GM19035 (cell line): ENCODE results near the gene LSP1.

ENCODE experiments used
- ATAC-seq: cut with Tn5 transposase; IDR thresholded peaks from one replicate; pipeline ENCODE4 v1.9.1; 2021; ENCODE audit not compliant: unreplicated experiment

LSP1 gene

GRCh38 chr11:1888811-1889210 lies 35.9 kb downstream of the LSP1 start:
- no peak for ATAC-seq

DNA sequence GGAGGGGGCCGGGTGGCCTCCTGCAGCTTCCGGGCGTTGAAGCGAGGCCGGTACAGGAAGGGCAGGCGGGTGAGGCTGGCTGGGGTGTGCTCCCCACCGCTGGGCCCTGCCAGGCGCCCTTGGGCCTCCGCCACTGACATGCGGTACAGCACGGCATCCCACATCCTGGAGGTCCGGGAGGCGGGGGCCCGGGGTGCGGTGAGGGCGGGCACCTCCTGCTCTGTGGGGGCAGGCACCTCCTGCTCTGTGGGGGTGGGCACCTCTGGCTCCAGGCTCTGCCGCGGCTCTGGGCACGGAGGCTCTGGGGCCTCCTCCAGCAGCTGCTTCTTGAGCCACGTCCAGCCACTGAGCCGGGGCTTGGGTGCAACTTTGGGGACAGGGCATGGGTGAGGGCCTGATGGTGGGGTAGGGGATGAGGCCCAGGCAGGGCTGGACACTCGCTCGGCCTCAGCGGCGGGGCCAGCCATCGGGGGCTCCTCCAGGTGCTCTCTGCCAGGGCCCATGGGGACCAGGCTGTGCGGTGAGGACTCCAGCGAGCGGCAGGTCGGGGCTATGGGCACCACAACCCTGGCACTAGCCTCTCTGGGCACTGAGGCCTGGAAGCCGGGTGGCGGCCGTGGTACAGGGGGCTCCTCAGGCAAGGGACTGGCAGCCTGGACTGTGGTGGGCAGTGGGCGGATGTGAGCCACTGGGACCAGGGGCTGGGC lies 36.5 kb downstream of the LSP1 start:
- ATAC-seq, result no peak

- ATAC-seq, result no peak
Measured at GRCh38 chr11:1889941-1890855, 37.3 kb downstream of the LSP1 start.

- ATAC-seq, result no peak
Measured at GRCh38 chr11:1890856-1891830, 38.3 kb downstream of the LSP1 start.

DNA sequence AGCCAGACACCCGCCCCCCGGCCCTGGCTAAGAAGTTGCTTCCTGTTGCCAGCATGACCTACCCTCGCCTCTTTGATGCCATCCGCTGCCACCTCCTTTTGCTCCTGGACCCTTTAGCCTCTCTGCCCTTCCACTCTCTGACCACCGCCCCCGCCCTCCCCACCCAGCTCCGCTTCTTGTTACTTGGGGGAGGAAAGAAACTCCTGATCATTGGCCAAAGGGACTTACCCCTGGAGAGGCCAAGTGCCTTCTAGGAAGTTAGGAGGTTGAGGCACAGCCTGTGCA lies 38.9 kb downstream of the LSP1 start, which contains the start of gene PRR33:
Gene PRR33 (minus strand): TSS at position 65 of the 285 bp plus-strand sequence. CDS start 1,311 bp downstream, outside the sequence.
- ATAC-seq, result no peak

DNA sequence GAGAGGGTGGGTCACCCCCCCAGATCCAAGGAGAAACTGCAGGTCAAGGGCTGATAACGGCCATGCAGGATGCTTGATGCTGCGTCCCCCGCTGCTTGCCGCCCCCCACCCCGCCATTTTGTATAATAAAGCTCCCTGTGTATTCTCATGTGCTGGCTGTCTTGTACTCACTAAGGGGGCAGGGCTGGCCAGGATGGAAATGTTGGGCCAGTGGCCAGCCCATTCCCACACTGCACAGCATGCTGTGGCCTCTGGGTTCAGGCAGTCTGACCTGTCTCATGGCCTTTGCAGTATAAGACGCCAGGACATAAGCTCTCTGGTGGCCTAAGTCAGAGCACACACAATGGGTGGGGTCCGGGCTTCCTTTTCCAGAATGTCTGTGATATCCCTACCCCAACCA lies 39.2 kb downstream of the LSP1 start:
- ATAC-seq, result no peak

- no peak for ATAC-seq
Measured at GRCh38 chr11:1892558-1892957, 39.7 kb downstream of the LSP1 start.

GRCh38 chr11:1893581-1894359 lies 40.9 kb downstream of the LSP1 start:
- no peak for ATAC-seq

- no peak for ATAC-seq
Measured at GRCh38 chr11:1894759-1895158, 41.9 kb downstream of the LSP1 start.

DNA sequence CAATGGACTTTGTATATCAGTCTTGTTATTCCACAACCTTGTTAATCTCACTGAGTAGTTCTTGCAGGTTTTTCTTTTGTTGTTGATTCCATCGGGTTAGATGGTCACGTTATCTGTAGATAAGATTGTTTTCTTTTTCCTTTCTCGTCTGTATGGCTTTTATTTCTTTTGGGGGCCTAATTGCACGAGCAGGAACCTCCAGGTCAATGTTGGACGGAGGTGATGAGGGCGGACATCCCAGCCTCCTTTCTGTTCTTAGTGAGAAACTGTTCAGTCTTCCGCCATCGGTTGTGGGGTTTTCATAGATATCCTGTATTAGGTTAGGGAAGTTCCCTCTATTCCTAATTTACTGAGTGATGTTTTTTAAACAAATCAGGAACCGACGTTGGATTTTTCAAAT lies 43.6 kb downstream of the LSP1 start:
- ATAC-seq, result no peak

DNA sequence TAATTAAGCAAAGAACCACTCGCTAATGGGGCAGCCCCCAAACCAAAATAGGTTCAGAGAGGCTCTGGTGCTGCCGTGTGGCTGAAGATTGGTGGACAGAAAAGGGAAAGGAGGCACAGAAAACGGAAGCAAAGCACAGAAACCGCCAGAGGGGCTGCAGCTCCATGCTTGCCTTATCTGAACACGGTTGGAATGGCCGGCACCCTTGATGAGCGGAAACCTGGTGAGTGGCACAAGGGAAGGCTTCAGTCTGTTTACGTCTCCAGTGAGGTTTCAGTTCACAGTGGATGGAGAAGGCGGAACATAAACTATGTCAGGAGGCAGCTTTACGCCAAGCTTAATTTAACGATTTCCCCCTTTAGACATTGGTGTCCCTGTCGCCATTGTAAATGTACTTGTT lies 44.0 kb downstream of the LSP1 start:
- ATAC-seq, result no peak

DNA sequence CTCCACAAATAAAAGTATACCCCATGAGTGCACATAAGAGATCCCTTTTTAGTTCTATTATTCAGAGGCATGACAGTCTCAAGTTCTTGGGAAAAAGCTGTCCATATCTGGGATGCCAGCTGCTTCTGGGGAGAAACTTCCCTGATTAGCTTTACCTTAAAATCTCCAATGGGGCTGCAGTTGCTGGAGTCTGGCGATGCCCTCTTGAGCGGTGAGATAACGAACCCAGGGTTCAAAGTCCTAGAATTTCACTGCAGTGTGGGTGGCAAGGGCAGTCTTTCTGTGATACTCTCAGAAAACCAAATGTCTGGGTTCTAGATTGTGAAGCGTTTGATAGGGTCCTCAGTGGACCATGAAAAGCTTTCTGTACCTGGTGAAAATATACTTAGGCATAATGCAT lies 46.2 kb downstream of the LSP1 start:
- ATAC-seq, result no peak

GRCh38 chr11:1899686-1900085 lies 46.8 kb downstream of the LSP1 start:
- ATAC-seq, result no peak

DNA sequence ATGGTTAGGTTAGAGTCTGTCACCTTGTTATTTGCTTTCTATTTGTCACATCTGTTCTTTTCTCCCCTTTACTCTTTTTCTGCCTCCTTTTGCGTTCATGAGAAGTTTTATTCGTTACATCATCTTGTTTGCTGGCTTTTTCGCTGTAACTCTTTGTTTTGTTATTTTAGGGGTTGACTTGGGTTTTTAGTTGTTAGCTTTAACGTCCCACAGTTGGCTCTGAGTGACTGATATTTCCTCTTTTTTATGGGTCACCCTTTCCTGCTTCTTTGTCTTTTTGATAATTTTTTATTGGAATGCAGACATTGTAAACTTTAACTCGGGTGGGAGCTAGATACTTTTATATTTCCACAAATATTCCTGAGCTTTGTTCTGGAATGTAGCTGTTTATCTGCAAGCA lies 53.3 kb downstream of the LSP1 start:
- ATAC-seq, result no peak

DNA sequence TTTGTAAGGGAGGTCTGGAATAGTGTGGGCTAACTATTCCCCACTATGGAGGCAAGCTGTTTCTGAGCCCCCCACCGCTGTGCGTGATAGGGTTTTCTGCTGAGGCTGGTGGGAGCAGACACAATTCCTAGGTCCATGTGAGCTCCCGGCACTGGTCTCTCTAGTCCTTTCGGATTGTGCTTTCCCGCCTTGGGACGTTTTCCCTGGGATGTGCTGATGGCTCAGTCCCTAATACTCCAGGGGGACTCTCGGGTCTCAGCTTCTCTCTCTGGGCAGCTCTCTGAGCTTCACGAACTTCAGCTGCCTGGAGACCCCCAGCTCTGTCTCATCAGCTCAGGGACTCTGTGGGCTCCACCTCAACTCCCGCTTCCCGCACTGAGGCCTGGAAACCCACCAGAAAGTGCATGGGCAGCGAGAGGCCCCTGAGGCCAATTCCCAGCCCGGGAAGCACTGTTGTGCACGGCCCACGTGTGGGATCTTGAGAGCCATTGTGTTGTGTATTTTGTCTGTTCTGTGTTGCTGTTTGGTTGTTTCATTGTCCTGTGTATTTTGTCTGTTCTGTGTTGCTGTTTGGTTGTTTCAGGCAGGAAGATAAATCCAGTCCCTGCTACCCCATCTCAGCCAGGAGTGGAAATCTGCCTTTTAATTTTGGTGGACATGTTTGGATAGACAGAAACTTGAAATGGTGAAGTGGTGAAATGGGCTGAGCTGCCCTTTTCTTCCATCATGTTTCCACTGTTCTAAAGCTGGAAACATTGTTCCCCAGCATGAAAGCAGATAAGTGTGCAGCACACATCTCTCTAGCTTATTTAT lies 53.9 kb downstream of the LSP1 start:
- ATAC-seq, result no peak

GRCh38 chr11:1908618-1909017 lies 55.7 kb downstream of the LSP1 start:
- ATAC-seq, result no peak

DNA sequence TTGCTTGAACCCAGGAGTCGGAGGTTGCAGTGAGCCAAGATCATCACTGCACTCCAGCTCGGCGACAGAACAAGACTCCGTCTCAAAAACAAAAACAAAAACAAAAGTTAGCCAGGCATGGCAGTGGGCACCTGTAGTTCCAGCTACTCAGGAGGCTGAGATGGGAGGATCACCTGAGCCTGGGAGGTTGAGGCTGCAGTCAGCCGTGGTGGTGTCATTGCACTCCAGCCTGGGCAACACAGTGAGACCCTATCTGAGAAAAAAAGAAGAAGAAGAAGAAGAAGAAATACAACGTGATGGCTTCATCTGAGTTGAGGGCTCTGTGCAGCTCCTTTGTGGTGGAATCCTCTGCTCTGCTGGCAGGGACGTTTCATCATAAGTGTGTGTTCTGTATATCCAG lies 56.6 kb downstream of the LSP1 start:
- no peak for ATAC-seq

DNA sequence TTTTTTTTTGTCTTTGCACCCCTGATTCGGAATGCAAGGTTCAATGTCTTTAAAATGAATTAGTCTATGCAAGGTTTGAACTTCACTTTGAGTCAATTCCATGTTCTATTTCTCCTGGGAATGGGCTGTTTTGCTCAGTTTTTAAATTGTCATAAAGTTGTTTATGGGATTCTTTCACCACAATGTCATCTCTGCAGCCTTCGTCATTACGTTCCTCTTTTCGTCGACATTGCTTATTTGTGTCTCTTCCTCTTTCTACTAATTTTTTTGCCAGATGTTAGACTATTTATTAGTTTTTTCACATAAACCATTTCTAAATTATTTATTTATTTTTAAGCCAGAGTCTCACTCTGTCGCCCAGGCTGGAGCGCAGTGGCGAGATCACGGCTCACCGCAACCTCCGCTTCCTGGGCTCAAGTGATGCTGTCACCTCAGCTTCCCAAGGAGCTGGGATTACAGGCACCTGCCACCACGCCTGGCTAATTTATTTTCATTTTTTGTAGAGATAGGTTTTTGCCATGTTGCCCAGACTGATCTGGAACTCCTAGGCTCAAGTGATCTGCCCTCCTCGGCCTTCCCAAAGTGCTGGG lies 59.5 kb downstream of the LSP1 start:
- ATAC-seq, result no peak
